Adrenal gland (tissue), 5 donors: ENCODE data around the gene AMN1.

ENCODE experiments used
- POLR2A ChIP-seq, 2 donors: fragments of 450-650 bp; IDR thresholded peaks; one replicate each; pipeline ENCODE4 v1.6.1; 2017; ENCODE audit warnings: antibody characterized with exemption in 2 of 2, mild to moderate bottlenecking in 2 of 2, moderate library complexity in 1 of 2
- TF ChIP-seq, protein P1 (sequence below), 6 experiments: fragments of 450-650 bp in 4 of 6; fragments of 200-600 bp in 2 of 6; sonication (generic) in 1 of 6; IDR thresholded peaks; 1 replicate in 5 of 6; 2 replicates in 1 of 6; pipeline versions ENCODE4 v1.5.1 to v1.8.0; 2016 to 2021; ENCODE audit warnings: antibody characterized with exemption in 6 of 6, mild to moderate bottlenecking in 2 of 6, moderate library complexity in 1 of 6
- donor health status: DM: no; HTN: no; CAD: no.

DNA sequence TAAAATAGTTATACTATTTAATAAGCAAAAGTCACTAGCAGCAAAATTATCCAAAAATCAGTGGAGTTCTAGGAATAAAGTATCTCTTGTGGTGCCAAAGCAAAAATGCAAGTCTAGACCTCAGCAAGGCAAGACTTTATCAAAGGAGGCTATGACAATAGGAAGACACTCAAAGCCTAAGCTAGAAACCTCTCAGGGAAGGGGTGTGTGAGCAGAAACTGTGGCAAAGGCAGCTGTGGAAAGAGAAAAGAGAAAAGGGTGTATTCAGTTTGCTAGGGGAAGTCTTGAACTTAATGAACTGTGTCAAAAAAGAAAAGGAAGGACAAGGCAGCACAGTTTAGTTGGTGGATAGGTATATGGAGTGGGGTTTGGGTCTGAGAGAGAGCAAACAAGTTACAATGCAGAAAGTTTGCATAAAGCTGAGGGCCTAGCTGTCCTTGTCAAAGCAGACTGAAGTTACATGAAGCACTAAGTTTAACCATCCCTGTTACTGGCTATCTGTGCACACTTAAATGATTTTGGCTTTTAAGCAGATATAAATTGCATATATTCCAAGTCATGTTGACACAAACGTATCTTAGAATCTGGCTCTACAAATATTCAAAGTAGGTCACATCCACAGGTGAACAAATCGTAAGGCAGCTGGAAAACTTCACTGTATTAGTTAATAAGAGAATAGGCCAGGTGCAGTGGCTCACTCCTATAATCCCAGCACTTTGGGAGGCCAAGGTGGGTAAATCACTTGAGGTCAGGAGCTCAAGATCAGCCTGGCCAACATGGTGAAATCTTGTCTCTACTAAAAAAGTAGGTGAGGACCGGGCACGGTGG, 31.0 kb upstream of the AMN1 start:
- TF ChIP-seq, protein P1, sequence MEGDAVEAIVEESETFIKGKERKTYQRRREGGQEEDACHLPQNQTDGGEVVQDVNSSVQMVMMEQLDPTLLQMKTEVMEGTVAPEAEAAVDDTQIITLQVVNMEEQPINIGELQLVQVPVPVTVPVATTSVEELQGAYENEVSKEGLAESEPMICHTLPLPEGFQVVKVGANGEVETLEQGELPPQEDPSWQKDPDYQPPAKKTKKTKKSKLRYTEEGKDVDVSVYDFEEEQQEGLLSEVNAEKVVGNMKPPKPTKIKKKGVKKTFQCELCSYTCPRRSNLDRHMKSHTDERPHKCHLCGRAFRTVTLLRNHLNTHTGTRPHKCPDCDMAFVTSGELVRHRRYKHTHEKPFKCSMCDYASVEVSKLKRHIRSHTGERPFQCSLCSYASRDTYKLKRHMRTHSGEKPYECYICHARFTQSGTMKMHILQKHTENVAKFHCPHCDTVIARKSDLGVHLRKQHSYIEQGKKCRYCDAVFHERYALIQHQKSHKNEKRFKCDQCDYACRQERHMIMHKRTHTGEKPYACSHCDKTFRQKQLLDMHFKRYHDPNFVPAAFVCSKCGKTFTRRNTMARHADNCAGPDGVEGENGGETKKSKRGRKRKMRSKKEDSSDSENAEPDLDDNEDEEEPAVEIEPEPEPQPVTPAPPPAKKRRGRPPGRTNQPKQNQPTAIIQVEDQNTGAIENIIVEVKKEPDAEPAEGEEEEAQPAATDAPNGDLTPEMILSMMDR (IDR thresholded peaks at IDR 0.05) = no peak
- no peak for TF ChIP-seq POLR2A (IDR thresholded peaks at IDR 0.05)
